IPS-18c (cell line): ENCODE data around the gene MUC21.

Experiments used
- H3K4me3 ChIP-seq: 2 replicates; pipeline ENCODE4 v1.7.0; 2013; ENCODE audit warnings: low read depth, mild to moderate bottlenecking, low read length, moderate library complexity; ENCODE audit not compliant: insufficient read depth
- H3K9me3 ChIP-seq: one replicate; pipeline ENCODE4 v1.6.1; 2013; ENCODE audit warnings: mild to moderate bottlenecking, low read length, moderate library complexity; ENCODE audit not compliant: control insufficient read depth, insufficient read depth

The MUC21 gene

DNA sequence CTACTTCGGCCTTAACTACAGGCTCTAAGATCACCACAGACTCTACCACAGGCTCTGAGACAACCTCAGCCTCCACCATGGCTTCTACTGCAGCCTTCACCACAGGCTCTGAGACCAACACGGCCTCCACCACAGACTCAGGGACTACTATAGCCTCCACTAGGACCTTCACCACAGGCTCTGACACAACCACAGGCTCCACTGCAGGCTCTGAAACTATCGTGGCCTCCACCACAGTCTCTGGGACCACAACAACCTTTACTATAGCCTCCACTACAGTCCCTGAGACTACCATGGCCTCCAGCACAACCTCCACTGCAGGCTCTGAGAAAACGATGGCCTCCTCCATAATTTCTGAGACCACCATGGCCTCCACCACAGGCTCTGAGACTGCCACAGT, 42.1 kb downstream of the MUC21 start:
- Histone ChIP-seq H3K9me3 (peaks cover 4% of the 10 kb centered on the region), H3K4me3 (no peak overlapping the region)

DNA sequence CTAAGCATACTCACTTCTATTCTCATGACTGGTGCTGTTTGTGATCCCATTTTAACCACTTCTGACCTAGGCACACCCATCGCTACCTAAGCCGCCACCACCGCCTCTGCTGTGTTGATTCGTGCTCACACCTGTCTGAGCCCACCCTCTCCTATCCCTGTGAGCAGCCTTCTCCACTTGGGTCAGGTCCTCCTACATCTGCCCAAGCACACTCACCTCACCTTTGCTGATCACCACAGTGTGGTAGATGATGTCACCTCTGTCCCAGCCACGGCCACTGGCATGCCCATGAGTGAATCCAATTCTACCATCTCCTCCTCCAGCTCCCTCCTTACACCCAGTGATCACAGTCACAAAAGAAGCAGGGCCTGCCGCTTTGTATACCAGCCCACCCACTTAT, 47.6 kb downstream of the MUC21 start:
- Histone ChIP-seq H3K9me3 (peaks cover 4% of the 10 kb centered on the region), H3K4me3 (no peak overlapping the region)

DNA sequence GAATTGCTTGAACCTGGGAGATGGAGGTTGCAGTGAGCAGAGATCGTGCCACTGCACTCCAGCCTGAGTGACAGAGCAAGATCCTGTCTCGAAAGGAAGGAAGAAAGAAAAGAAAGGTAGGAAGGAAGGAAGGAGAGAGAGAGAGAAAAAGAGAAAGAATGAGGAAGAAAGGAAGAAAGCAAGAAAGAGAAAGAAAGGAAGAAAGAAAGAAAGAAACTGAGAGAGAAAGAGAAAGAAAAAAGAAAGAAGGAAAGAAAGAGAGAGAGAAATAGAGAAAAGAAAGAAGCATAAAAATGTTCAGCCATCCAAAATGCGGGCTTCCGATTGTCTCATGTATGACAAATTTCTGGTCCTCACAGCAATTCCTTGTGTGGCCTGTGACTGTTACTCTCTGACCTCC, 49.6 kb downstream of the MUC21 start:
- Histone ChIP-seq H3K4me3 (no peak overlapping the region), H3K9me3 (no peaks in the 10 kb centered on the region)

DNA sequence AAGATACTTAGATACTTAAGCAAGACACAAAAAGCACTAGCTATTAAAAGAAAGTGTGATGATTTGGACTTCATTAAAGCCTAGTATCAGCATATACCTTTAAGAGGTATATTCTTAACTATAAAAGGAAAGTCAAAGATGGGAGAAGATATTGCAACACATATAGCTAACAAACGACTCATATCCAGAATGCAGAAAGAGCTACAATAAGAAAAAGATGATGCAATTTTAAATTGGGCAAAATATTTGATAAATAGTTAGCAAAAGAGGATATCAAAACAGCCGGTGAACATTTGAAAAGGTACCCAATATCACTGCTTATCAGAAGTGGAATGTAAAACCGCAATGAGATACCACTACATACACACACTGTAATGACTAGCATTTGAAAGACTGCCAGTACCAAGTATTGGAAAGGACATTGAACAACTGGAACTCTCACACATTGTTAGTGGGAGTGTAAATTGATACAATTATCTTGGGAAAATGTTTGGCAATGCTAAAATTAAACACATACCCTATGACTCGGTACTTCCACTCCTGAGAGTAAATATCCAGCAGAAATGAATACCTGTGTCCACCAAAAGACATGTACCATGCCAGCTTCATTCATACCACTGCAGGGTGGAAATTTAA, 52.5 kb downstream of the MUC21 start:
- Histone ChIP-seq H3K4me3 (no peak overlapping the region), H3K9me3 (no peaks in the 10 kb centered on the region)

DNA sequence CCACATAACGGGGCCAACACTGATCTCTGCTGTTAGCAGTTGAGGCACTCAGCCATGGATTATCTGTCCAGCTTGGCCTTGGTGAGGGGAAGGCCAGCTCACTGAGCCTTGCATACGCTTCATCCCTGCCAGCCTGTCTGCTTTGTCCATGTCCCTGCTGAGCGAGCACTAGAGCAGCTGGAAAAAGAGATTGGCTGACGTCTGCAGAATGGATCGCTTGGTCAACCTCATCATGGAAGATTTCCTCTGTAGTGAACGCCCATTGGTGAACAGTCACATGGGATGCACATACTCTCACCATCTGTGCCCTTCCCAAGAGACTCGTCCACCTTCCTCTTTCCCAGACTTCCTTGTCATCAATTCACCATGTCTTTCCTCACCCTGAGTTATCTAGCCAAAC, 53.7 kb downstream of the MUC21 start:
- Histone ChIP-seq H3K9me3 (no peaks in the 10 kb centered on the region), H3K4me3 (no peak overlapping the region)

DNA sequence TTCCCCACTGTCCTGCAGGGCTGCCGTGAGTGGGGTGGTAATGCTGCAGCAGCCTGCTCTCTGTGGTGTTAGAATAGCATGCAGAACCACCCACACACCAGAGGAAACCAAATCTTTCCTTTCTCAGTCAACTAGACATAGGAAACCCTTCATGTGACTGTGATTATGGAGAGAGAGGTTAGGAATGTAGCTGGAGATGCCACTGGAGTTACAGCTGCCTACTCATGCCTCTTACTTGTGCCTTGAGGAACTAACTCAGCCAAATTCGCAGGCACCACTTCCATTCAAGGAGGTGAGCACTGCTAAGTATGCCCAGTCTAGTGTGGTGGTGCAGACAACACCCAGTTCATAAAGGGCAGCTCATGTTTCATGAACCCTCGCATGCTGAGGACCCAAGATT, 54.2 kb downstream of the MUC21 start:
- Histone ChIP-seq H3K4me3 (no peak overlapping the region), H3K9me3 (no peaks in the 10 kb centered on the region)

DNA sequence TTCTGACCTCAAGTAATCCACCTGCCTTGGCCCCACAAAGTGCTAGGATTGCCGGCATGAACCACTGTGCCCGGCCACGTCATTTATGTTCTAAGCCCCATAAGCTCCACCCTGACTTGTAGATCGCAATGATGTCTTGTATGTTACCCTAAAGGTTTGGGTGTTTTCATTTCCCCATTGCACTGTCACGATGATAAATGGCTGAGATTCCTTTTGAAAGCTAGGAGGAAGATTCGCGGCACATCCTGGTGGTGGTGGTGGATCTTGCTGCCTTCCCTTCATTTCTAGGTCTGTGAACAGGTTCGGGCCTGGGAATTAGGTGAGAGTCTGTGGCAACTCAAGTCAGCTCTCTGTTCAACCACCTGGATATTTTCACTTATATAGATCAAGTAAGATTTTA, 55.0 kb downstream of the MUC21 start:
- Histone ChIP-seq H3K4me3 (no peak overlapping the region), H3K9me3 (no peaks in the 10 kb centered on the region)
